Hepatocyte (in vitro differentiated cells): ENCODE results near the gene TPRG1L.

Experiments
- CTCF ChIP-seq: fragments of 200-600 bp; sonication (generic); IDR thresholded peaks from 2 replicates; pipeline ENCODE4 v1.5.1; 2016; ENCODE audit warnings: antibody characterized with exemption, mild to moderate bottlenecking; ENCODE audit not compliant: poor library complexity
- EZH2 ChIP-seq: fragments of 200-600 bp; sonication (generic); IDR thresholded peaks from 2 replicates; pipeline ENCODE4 v1.6.1; 2016; ENCODE audit warnings: antibody characterized with exemption, mild to moderate bottlenecking, borderline replicate concordance
- EZH2phosphoT487 ChIP-seq: fragments of 200-600 bp; sonication (generic); IDR thresholded peaks from one replicate; pipeline ENCODE4 v1.6.1; 2018; ENCODE audit warnings: antibody characterized with exemption, mild to moderate bottlenecking, low read depth, moderate library complexity; ENCODE audit not compliant: unreplicated experiment, severe bottlenecking

GRCh38 chr1:3596663-3597598 is 27.9 kb upstream of the TPRG1L start:
- TF ChIP-seq CTCF (no peak), EZH2phosphoT487 (no peak), EZH2 (no peak)
